GM12864 (cell line): Measurements from ENCODE around the gene SERTM1.

ENCODE experiments used
- DNase-seq: peaks from one replicate; pipeline ENCODE4 v3.0.0-alpha.2; 2011; ENCODE audit warnings: low read depth
- H3K4me3 ChIP-seq: 2 replicates; pipeline ENCODE4 v1.5.1; 2011; ENCODE audit warnings: mild to moderate bottlenecking, low read depth, low read length, control low read depth
- TF ChIP-seq, protein P1 (sequence below): IDR thresholded peaks from 2 replicates; pipeline ENCODE4 v1.5.1; 2011; ENCODE audit warnings: low read depth, mild to moderate bottlenecking, moderate library complexity, low read length, control low read depth, inconsistent platforms; ENCODE audit errors: missing control alignments

SERTM1 gene

DNA sequence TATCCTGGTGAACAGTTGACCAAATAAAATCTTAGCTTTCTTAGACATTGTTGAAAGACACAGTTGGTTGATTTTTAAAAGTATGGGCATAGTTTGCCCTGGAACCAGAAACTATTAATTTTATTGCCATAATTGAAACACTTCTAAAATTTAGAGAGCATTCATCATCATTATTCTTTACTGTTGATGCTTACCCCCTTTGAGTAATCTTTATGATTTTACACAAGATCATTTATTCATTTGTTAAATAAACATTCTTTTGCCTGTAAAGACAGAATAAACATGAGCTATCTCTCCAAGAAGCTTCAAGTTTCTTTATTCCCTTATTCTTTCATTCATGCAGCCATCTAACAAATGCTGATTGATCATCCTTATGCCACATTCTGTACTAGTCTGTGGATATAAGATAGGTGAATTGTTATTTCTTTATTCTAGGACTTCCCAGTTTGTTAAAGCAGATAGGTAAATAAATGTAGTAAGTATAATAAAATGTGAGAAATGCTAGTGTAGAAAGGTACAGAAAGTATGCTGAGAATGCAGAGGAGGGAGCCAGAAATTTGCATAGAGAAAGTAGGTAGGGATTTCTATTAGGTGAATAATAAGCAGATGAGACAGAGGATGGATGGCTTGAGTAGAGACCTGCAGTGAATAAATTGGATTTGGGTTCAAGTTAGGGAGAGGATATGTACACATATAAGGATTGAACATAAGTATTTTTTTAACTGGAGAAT is 8.2 kb downstream of the SERTM1 start:
- TF ChIP-seq, protein P1, sequence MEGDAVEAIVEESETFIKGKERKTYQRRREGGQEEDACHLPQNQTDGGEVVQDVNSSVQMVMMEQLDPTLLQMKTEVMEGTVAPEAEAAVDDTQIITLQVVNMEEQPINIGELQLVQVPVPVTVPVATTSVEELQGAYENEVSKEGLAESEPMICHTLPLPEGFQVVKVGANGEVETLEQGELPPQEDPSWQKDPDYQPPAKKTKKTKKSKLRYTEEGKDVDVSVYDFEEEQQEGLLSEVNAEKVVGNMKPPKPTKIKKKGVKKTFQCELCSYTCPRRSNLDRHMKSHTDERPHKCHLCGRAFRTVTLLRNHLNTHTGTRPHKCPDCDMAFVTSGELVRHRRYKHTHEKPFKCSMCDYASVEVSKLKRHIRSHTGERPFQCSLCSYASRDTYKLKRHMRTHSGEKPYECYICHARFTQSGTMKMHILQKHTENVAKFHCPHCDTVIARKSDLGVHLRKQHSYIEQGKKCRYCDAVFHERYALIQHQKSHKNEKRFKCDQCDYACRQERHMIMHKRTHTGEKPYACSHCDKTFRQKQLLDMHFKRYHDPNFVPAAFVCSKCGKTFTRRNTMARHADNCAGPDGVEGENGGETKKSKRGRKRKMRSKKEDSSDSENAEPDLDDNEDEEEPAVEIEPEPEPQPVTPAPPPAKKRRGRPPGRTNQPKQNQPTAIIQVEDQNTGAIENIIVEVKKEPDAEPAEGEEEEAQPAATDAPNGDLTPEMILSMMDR: no peak

DNA sequence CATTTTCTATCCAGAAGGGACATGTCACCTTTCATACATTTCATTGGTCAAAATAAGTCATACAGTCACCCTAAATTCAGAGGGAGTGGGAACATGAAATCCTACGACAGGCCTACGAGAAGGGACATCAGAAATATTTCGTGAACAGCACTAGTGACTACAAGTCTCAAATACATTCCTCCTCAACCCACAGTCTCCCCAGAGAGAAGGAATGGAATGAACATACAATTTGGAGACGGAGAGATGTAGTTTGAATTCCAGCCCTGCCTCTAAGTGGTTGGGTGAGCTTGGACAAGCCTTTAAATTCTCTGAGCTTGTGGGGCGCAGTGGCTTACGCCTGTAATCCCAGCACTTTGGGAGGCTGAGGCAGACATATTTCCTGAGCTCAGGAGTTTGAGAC is 9.9 kb downstream of the SERTM1 start:
- TF ChIP-seq, protein P1: no peak
- DNase-seq: no peak
- H3K4me3 ChIP-seq: no peak overlapping the region

More for the DNA sequence above, 8.2 kb downstream of the SERTM1 start:
- no peak overlapping the region for H3K4me3 ChIP-seq
- no peak for DNase-seq

DNA sequence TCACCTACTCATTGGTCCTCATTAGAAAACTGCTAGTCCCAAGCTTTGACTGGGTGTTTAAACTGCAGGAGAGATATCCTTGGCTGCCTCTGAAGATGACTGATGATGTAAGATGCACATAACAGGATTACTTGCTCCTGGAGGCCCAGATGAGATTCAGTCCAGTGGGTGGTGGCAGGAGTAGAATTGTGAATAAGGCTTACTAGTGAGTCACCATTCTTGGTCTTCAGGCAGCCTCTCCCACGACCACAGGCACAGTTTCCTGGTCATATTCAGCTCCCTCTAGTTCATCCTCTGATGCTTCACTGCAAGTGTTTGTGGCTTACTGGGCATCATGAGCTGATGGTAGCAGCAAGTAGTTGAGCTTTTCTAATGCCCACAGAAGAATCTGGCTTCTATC is 12.1 kb downstream of the SERTM1 start:
- TF ChIP-seq, protein P1: no peak
- H3K4me3 ChIP-seq: no peak overlapping the region
- DNase-seq: no peak

DNA sequence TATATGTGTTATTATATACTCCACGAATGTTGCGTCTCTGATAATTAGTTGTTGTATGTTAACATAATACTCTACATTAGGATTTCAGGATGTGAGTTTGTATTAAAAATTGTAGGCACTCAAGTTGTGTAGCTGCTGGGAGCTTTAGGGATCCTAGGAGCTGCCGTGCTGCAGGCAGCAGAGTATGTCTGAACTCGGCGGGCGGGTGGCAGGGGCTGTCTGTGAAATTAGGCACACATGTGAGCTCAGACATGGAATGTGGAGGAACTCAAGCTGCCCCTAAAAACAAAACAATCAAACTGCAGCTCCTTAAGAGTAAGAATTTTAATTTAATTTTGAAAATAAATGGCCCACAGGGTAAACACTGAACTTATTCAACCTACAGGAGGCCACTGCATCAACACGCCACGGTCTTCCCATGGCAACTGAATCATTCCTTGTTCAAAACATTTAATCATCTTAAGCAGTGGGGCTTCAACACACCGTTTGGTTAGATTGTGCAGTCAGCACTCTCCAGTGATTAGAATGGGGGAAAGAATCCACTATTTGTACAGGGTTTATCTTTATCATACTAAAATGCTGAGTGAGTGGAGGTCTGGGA is 22.7 kb downstream of the SERTM1 start:
- no peak overlapping the region for H3K4me3 ChIP-seq
- no peak for DNase-seq
- TF ChIP-seq, protein P1: no peak

DNA sequence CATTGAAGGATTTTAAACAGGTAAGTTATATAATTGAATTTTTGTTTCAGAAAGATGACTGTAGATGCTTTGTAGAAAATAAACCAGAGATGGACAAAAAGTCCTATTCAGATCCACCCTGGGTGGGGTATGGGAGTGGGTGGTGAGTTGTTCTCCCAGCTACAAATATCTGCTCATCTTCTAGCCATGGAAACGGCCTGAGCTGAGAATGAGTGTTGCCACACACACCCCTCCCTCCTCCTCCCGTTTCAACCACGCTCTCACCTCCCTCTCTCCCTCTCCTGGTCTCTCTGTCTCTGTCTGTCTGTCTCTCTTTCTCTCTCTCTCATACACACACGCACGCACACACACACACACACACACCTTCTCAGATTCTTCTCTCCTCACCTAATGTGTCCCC is 26.4 kb downstream of the SERTM1 start:
- no peak overlapping the region for H3K4me3 ChIP-seq
- DNase-seq: no peak
- TF ChIP-seq, protein P1: no peak

DNA sequence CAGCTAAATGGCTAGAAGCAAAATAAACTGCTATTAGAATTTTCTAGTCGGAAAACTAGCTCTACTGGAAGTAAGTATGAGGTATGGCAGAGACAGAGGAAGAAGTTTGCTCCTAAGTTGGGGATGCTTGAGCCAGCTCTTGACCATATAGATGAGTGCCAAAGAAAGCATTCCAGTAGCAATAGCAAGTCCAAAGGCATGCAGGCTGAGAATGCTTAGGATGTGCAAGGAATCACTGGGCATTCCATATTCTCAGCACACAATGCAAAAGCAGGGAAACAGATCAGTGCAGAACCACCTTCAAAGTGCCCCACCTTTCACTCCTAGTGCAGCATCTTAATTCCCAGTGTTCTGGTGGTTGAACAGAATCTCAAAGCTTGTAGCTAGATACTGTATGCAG is 32.9 kb downstream of the SERTM1 start:
- TF ChIP-seq, protein P1: no peak
- no peak for DNase-seq
- no peak overlapping the region for H3K4me3 ChIP-seq
